OCI-LY7 (cell line): ENCODE data around the gene SRGAP1. TPM values are rescaled to one million over a fixed set of nuclear protein-coding genes. Genes with fewer than 3 reads are reported as not detected.

ENCODE experiments used
- BruUV-seq: library from RNA; stranded (reverse); fragments of 400-500 nt; replicated peaks from 2 replicates; lab custom pipeline; 2021; lab: Mats Ljungman, UMichigan
- CTCF ChIA-PET: fragments of 300-600 bp; sonication (Branson Sonifier 250); formaldehyde crosslinking; loops from one replicate; lab custom pipeline; 2022; ENCODE audit warnings: antibody characterized with exemption; ENCODE audit not compliant: unreplicated experiment; lab: Charles Lee
- POLR2A ChIA-PET: fragments of 300-600 bp; sonication (Branson Sonifier 250); formaldehyde crosslinking; loops from one replicate; lab custom pipeline; 2022; ENCODE audit warnings: antibody characterized with exemption; lab: Charles Lee
- DNase-seq: peaks from one replicate; pipeline ENCODE4 v3.0.0-alpha.2; 2015; ENCODE audit warnings: low spot score
- H2AFZ ChIP-seq: fragments of 200-600 bp; sonication (generic), shearing (Covaris generic); 2 replicates; pipeline ENCODE4 v1.6.1; 2014; ENCODE audit warnings: mild to moderate bottlenecking, antibody characterized with exemption, low read length, moderate library complexity
- H3K27ac ChIP-seq: fragments of 200-600 bp; sonication (generic); 2 replicates; pipeline ENCODE4 v1.5.1; 2014; ENCODE audit warnings: mixed run types, low read depth, mild to moderate bottlenecking, moderate library complexity, low read length, inconsistent platforms; ENCODE audit not compliant: poor library complexity, severe bottlenecking
- H3K36me3 ChIP-seq: fragments of 200-600 bp; sonication (generic); 2 replicates; pipeline ENCODE4 v1.6.1; 2014; ENCODE audit warnings: mild to moderate bottlenecking, antibody characterized with exemption, low read length, moderate library complexity, mixed read lengths; ENCODE audit not compliant: insufficient read depth
- H3K4me1 ChIP-seq: fragments of 200-600 bp; sonication (generic); 2 replicates; pipeline ENCODE4 v1.5.1; 2014; ENCODE audit warnings: mild to moderate bottlenecking, low read length; ENCODE audit not compliant: insufficient read depth, poor library complexity, severe bottlenecking
- H3K4me2 ChIP-seq: fragments of 200-600 bp; sonication (generic); 2 replicates; pipeline ENCODE4 v1.6.1; 2014; ENCODE audit warnings: mild to moderate bottlenecking, low read length
- H3K4me3 ChIP-seq: fragments of 200-600 bp; sonication (generic); 2 replicates; pipeline ENCODE4 v1.5.1; 2014; ENCODE audit warnings: mild to moderate bottlenecking, low read depth, low read length; ENCODE audit not compliant: poor library complexity, severe bottlenecking
- H3K79me2 ChIP-seq: fragments of 200-600 bp; sonication (generic); 2 replicates; pipeline ENCODE4 v1.6.1; 2016; ENCODE audit warnings: low read depth, mild to moderate bottlenecking, low read length, moderate library complexity, mixed read lengths; ENCODE audit not compliant: insufficient read depth
- H3K9me2 ChIP-seq: fragments of 200-600 bp; sonication (generic); 2 replicates; pipeline ENCODE4 v1.6.1; 2016; ENCODE audit warnings: mild to moderate bottlenecking, low read length, mixed read lengths; ENCODE audit not compliant: insufficient read depth
- H3K9me3 ChIP-seq: fragments of 200-600 bp; sonication (generic); 2 replicates; pipeline ENCODE4 v1.6.1; 2014; ENCODE audit warnings: mild to moderate bottlenecking, mixed run types, low read length, mixed read lengths
- H4K20me1 ChIP-seq: fragments of 200-600 bp; sonication (generic); 2 replicates; pipeline ENCODE4 v1.6.1; 2014; ENCODE audit warnings: mild to moderate bottlenecking, antibody characterized with exemption, low read length, moderate library complexity, mixed read lengths; ENCODE audit not compliant: insufficient read depth
- CTCF ChIP-seq: fragments of 200-600 bp; sonication (generic); conservative IDR thresholded peaks from 2 replicates; pipeline ENCODE4 v1.5.1; 2014; ENCODE audit warnings: mild to moderate bottlenecking, antibody characterized with exemption, low read length, moderate library complexity, mixed read lengths
- EZH2phosphoT487 ChIP-seq: fragments of 200-600 bp; sonication (generic); IDR thresholded peaks from 2 replicates; pipeline ENCODE4 v1.6.1; 2018; ENCODE audit warnings: low read depth, borderline replicate concordance, mild to moderate bottlenecking, mixed run types, antibody characterized with exemption, low read length, moderate library complexity, mixed read lengths
- intact Hi-C: fragments of 100-400 bp; cut with micrococcal nuclease; formaldehyde crosslinking; loops from one replicate; pipeline ENCODE4 v1.10.0; 2022; ENCODE audit not compliant: unreplicated experiment
- total RNA-seq, 2 experiments: library from RNA; depleted of rRNA in 1 of 2; stranded (reverse); fragments of >200 nt in 1 of 2; shearing (Covaris generic) in 1 of 2; gene quantifications; 2 replicates each; pipeline ENCODE4 v1.2.3, GENCODE V29; 2014 to 2022

The SRGAP1 gene
- total RNA-seq, 2 experiments from 2014 or later, result 0.06 TPM; not detected in 1

DNA sequence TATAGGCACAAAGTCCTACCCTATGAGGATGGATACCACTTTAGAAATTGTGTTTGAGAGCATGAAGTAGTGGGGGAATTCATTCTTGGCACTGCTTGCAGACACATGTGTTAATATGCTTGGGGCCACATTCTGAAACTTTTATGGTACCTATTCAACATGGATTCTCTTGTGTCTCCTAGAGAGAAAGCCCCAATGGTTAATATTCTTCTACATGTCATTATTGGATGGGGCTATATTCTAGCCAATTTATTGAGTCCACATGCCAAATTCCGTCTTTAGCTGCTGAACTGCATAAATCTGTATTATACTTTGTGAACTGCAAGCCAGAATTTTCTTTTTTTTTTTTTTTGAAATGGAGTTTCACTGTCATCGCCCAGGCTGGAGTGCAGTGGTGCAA lies 237.6 kb downstream of the SRGAP1 start:
- Histone ChIP-seq H3K36me3 (no peaks in the 10 kb centered on the region), H2AFZ (no peak overlapping the region), H3K4me2 (no peak overlapping the region), H3K79me2 (no peaks in the 10 kb centered on the region), H4K20me1 (no peaks in the 10 kb centered on the region), H3K4me1 (no peaks in the 10 kb centered on the region), H3K27ac (no peak overlapping the region), H3K9me3 (no peaks in the 10 kb centered on the region), H3K9me2 (no peaks in the 10 kb centered on the region), H3K4me3 (no peak overlapping the region)
- intact Hi-C loops, result no loop called here
- ChIA-PET CTCF (no interaction called here), POLR2A (interaction anchor here (1.0 kb wide), 1 partner anchor 38 kb away, joined by 3 read pairs; no protein-coding TSS in a partner anchor)
- TF ChIP-seq CTCF, result no peak
- no peak for TF ChIP-seq EZH2phosphoT487
- DNase-seq, result no peak
- no TSS peak for BruUV-seq

DNA sequence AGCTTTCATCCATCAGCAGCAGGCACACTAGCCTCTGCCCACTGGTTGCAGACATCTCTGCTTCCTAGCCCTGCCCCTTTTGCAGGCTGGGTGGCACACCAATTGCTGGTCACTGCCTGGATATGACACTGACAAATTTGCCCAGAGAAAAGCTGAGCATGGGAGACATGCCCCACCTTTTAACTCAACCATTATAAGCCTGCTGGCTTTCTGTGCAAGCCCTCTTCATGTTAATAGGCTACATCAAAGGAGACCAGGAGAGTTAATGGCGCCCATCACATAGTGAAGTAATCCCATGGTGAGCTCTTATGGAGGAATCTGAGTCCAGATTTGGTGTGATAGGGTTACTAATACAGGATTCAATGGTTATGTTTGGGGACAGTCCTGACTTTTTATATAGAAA lies 238.4 kb downstream of the SRGAP1 start:
- Histone ChIP-seq H2AFZ (no peak overlapping the region), H3K4me3 (no peak overlapping the region), H4K20me1 (no peaks in the 10 kb centered on the region), H3K4me1 (no peaks in the 10 kb centered on the region), H3K9me3 (no peaks in the 10 kb centered on the region), H3K9me2 (no peaks in the 10 kb centered on the region), H3K27ac (no peak overlapping the region), H3K79me2 (no peaks in the 10 kb centered on the region), H3K36me3 (no peaks in the 10 kb centered on the region), H3K4me2 (no peak overlapping the region)
- TF ChIP-seq EZH2phosphoT487 (no peak), CTCF (no peak)
- intact Hi-C loops, result no loop called here
- ChIA-PET POLR2A (interaction anchor here (1.0 kb wide), 1 partner anchor 38 kb away, joined by 3 read pairs; no protein-coding TSS in a partner anchor), CTCF (no interaction called here)
- BruUV-seq, result no TSS peak
- DNase-seq, result no peak

- Histone ChIP-seq H3K9me2 (no peaks in the 10 kb centered on the region), H4K20me1 (no peaks in the 10 kb centered on the region), H3K4me1 (no peaks in the 10 kb centered on the region), H3K27ac (no peak overlapping the region), H3K79me2 (no peaks in the 10 kb centered on the region), H2AFZ (no peak overlapping the region), H3K9me3 (no peaks in the 10 kb centered on the region), H3K4me2 (no peak overlapping the region), H3K36me3 (no peaks in the 10 kb centered on the region), H3K4me3 (no peak overlapping the region)
- TF ChIP-seq CTCF (no peak), EZH2phosphoT487 (no peak)
- CTCF ChIA-PET, result no interaction called here
- intact Hi-C loops, result no loop called here
- POLR2A ChIA-PET, result interaction anchor here (1.0 kb wide), 1 partner anchor 39 kb away, joined by 3 read pairs; no protein-coding TSS in a partner anchor
- BruUV-seq, result no TSS peak
- DNase-seq, result no peak
Observed at GRCh38 chr12:64083285-64084210, 239.0 kb downstream of the SRGAP1 start.
